ENCODE data around the gene UBC. TPM values are rescaled to one million over a fixed set of nuclear protein-coding genes. Genes with fewer than 3 reads are reported as not detected.

UBC gene
- total and polyA plus RNA-seq, 9 of the 15 experiments (the other 6 are each of a cell fraction or from before 2014, with no cell fraction given): 533 to 1,153 (median 813) TPM

DNA sequence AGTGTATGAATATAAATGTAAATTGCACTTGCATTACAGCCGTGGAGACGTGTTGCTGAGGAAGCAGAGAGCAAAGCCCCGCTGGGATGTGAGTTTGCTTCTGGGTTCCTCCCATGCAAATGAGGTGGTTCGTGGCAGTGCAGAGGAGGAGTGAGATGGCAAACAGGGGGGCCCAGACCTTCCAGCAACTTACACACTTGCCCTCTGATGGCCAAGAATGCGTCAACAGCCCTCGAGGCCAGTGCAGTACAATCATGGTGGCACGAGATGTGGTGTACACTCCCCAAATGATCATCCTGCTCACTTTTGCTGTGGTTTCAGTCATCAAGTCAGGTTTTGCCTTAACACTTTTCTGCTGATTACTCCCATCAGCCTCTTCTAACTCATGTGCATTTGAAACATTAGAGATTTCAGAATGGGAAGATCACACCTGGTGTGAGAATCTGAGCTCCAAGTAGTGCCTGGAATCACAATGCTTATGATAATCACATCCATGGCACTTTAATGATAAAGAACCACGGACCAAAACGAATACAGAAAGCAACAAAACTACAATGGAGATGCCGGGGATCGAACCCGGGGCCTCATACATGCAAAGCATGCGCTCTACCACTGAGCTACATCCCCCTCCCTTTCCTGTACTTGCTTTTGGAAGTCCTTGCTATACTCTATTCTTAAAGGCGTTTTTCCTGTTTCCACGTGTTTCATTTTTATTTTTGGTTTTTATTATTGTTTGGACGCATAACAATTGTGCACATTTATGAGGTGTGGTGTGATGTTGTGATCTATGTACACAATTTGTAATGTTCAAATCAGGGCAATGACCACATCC lies 7.0 kb upstream of the UBC start (continued):
- TF ChIP-seq CBX2 (IDR thresholded peaks at IDR 0.05; ENCODE audit: insufficient read depth, low read length, poor library complexity, severe bottlenecking) (no peak), GMEB1 (CRISPR knock-in tag; IDR thresholded peaks at IDR 0.05) (no peak), ZNF444 (CRISPR knock-in tag; IDR thresholded peaks at IDR 0.05) (no peak), TRIM24 (IDR thresholded peaks at IDR 0.05) (peak in 1 of 2 experiments; percentile 63; a peak in 1 of 4 replicates), STAG1 (CRISPR knock-in tag; IDR thresholded peaks at IDR 0.05; ENCODE audit: borderline replicate concordance) (no peak), EP400 (IDR thresholded peaks at IDR 0.05) (no peak), TAF1 (IDR thresholded peaks at IDR 0.05; ENCODE audit: control insufficient read depth, extremely low read depth, insufficient read depth, low read length, severe bottlenecking) (no peak), ZEB2 (IDR thresholded peaks at IDR 0.05) (no peak), OTX1 (CRISPR knock-in tag; IDR thresholded peaks at IDR 0.05) (0 out of 2 replicates have a peak, but pooled peaks have one; percentile 31), ATF7 (IDR thresholded peaks at IDR 0.05) (peak; percentile 26; the same call in 1 of the 2 replicates), ZFP1 (CRISPR knock-in tag; IDR thresholded peaks at IDR 0.05) (0 out of 2 replicates have a peak, but pooled peaks have one; percentile 41), ARNT (IDR thresholded peaks at IDR 0.05) (peak; percentile 80 to 88), RBM22 (IDR thresholded peaks at IDR 0.05; ENCODE audit: low read depth, low read length, poor library complexity, severe bottlenecking) (no peak), ETV6 (IDR thresholded peaks at IDR 0.05; ENCODE audit: borderline replicate concordance in 1 of 2, low read depth in 2 of 2, low read length in 1 of 2) (no peak), ETV6 (CRISPR knock-in tag; IDR thresholded peaks at IDR 0.05; ENCODE audit: borderline replicate concordance) (no peak), ZNF695 (CRISPR knock-in tag; IDR thresholded peaks at IDR 0.05) (no peak), KLF10 (CRISPR knock-in tag; IDR thresholded peaks at IDR 0.05) (no peak), RBM39 (optimal IDR thresholded peaks at IDR 0.05; ENCODE audit: low read depth, low read length) (peak; percentile 20), KDM4B (IDR thresholded peaks at IDR 0.05; ENCODE audit: borderline replicate concordance in 2 of 2, low read depth in 1 of 2) (no peak)
- TF ChIP-seq, protein P1, sequence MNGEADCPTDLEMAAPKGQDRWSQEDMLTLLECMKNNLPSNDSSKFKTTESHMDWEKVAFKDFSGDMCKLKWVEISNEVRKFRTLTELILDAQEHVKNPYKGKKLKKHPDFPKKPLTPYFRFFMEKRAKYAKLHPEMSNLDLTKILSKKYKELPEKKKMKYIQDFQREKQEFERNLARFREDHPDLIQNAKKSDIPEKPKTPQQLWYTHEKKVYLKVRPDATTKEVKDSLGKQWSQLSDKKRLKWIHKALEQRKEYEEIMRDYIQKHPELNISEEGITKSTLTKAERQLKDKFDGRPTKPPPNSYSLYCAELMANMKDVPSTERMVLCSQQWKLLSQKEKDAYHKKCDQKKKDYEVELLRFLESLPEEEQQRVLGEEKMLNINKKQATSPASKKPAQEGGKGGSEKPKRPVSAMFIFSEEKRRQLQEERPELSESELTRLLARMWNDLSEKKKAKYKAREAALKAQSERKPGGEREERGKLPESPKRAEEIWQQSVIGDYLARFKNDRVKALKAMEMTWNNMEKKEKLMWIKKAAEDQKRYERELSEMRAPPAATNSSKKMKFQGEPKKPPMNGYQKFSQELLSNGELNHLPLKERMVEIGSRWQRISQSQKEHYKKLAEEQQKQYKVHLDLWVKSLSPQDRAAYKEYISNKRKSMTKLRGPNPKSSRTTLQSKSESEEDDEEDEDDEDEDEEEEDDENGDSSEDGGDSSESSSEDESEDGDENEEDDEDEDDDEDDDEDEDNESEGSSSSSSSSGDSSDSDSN (IDR thresholded peaks at IDR 0.05; ENCODE audit: borderline replicate concordance in 1 of 2, low read depth in 2 of 2, low read length in 2 of 2): no peak
- TF ChIP-seq, protein P2, sequence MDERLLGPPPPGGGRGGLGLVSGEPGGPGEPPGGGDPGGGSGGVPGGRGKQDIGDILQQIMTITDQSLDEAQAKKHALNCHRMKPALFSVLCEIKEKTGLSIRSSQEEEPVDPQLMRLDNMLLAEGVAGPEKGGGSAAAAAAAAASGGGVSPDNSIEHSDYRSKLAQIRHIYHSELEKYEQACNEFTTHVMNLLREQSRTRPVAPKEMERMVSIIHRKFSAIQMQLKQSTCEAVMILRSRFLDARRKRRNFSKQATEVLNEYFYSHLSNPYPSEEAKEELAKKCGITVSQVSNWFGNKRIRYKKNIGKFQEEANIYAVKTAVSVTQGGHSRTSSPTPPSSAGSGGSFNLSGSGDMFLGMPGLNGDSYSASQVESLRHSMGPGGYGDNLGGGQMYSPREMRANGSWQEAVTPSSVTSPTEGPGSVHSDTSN (CRISPR knock-in tag; IDR thresholded peaks at IDR 0.05; ENCODE audit: low read depth): no peak
- TF ChIP-seq, protein P2 (tag; conservative IDR thresholded peaks at IDR 0.05; ENCODE audit: low read depth): no peak

All from K562 (cell line).